Breast epithelium (tissue), 4 donors: ENCODE data around the gene HMGCL. TPM values are rescaled to one million over a fixed set of nuclear protein-coding genes. Genes with fewer than 3 reads are reported as not detected.
"Not testable (repeated sequence)": the region's sequence is repeated elsewhere in the genome, so short reads cannot be mapped to it uniquely, and the experiment has no call there.

Experiments used
- DNase-seq, 2 donors: peaks; one replicate each; pipeline ENCODE4 v3.0.0-alpha.2; 2019; ENCODE audit warnings: low spot score in 2 of 2
- H3K27ac ChIP-seq, 2 donors: fragments of 200-600 bp; sonication (generic) in 1 of 2; one replicate each; pipeline ENCODE4 v1.5.1; 2016 to 2019; ENCODE audit warnings: mild to moderate bottlenecking in 1 of 2
- H3K27me3 ChIP-seq, 2 donors: fragments of 200-600 bp; sonication (generic) in 1 of 2; one replicate each; pipeline versions ENCODE4 v1.5.1 to v1.6.0; 2017 to 2019; ENCODE audit warnings: control low read depth in 1 of 2, mild to moderate bottlenecking in 1 of 2
- H3K36me3 ChIP-seq: fragments of 200-600 bp; one replicate; pipeline ENCODE4 v1.5.1; 2019
- H3K4me1 ChIP-seq, 2 donors: fragments of 200-600 bp; sonication (generic); one replicate each; pipeline ENCODE4 v1.5.1; 2016 to 2019; ENCODE audit warnings: control low read depth in 1 of 2
- H3K4me3 ChIP-seq, 3 donors: fragments of 200-600 bp; sonication (generic); 1 replicate in 2 of 3; 2 replicates in 1 of 3; pipeline ENCODE4 v1.5.1; 2016 to 2019; ENCODE audit warnings: mild to moderate bottlenecking in 3 of 3, moderate library complexity in 2 of 3
- H3K9me3 ChIP-seq, 2 donors: fragments of 200-600 bp; sonication (generic) in 1 of 2; one replicate each; pipeline ENCODE4 v1.5.1; 2016 to 2019; ENCODE audit warnings: control low read depth in 1 of 2
- POLR2A ChIP-seq: fragments of 450-650 bp; IDR thresholded peaks from one replicate; pipeline ENCODE4 v1.6.1; 2016; ENCODE audit warnings: antibody characterized with exemption, mild to moderate bottlenecking, moderate library complexity
- POLR2AphosphoS5 ChIP-seq, 3 donors: sonication (generic); formaldehyde crosslinking; IDR thresholded peaks; one replicate each; pipeline ENCODE4 v1.6.1; 2017; ENCODE audit warnings: antibody characterized with exemption in 3 of 3
- intact Hi-C: fragments of 100-400 bp; cut with DNase I; formaldehyde crosslinking; loops from one replicate; pipeline ENCODE4 v1.15.1; 2023; ENCODE audit warnings: low total_unique reads
- total RNA-seq, 3 donors: library from RNA; depleted of rRNA; stranded (reverse); fragments of >200 nt; gene quantifications; one replicate each; pipeline ENCODE4 v1.1.0, GENCODE V29; 2016
- TF ChIP-seq, protein P1 (sequence below), 3 donors: fragments of 450-650 bp; IDR thresholded peaks; one replicate each; pipeline ENCODE4 v1.5.1; 2016 to 2017; ENCODE audit warnings: antibody characterized with exemption in 3 of 3, mild to moderate bottlenecking in 3 of 3, moderate library complexity in 3 of 3

Gene HMGCL
- total RNA-seq, 3 donors from 2014 or later = 31.7 to 42.4 (median 39.0) TPM

DNA sequence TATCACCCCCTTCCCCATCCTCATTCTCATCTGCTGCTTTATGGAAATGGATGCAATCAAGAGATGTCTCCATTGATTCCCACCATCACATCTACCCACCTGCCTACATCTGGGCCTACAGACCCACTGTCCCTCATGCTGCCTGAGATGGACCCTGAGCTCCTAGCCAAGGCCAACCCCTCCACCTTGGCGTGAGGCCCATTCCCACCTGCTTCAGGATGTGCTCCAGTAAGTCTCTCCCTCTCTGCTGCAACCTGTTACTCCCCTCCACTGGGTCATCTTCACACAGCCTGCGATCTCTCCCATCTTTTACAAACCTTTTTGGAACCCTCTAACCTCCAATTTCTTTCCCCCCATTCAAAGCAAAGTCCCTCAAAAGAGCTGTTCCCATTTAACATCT, 20.2 kb downstream of the HMGCL start:
- TF ChIP-seq POLR2AphosphoS5 (IDR thresholded peaks at IDR 0.05) (no peak), POLR2A (no peak)
- TF ChIP-seq, protein P1, sequence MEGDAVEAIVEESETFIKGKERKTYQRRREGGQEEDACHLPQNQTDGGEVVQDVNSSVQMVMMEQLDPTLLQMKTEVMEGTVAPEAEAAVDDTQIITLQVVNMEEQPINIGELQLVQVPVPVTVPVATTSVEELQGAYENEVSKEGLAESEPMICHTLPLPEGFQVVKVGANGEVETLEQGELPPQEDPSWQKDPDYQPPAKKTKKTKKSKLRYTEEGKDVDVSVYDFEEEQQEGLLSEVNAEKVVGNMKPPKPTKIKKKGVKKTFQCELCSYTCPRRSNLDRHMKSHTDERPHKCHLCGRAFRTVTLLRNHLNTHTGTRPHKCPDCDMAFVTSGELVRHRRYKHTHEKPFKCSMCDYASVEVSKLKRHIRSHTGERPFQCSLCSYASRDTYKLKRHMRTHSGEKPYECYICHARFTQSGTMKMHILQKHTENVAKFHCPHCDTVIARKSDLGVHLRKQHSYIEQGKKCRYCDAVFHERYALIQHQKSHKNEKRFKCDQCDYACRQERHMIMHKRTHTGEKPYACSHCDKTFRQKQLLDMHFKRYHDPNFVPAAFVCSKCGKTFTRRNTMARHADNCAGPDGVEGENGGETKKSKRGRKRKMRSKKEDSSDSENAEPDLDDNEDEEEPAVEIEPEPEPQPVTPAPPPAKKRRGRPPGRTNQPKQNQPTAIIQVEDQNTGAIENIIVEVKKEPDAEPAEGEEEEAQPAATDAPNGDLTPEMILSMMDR (IDR thresholded peaks at IDR 0.05) = no peak
- Histone ChIP-seq H3K27ac (no peak overlapping the region), H3K9me3 (no peaks in the 10 kb centered on the region), H3K36me3 (no peaks in the 10 kb centered on the region), H3K4me1 (no peaks in the 10 kb centered on the region), H3K27me3 (no peaks in the 10 kb centered on the region), H3K4me3 (no peak overlapping the region)
- no peak for DNase-seq
- intact Hi-C loops = no loop called here

DNA sequence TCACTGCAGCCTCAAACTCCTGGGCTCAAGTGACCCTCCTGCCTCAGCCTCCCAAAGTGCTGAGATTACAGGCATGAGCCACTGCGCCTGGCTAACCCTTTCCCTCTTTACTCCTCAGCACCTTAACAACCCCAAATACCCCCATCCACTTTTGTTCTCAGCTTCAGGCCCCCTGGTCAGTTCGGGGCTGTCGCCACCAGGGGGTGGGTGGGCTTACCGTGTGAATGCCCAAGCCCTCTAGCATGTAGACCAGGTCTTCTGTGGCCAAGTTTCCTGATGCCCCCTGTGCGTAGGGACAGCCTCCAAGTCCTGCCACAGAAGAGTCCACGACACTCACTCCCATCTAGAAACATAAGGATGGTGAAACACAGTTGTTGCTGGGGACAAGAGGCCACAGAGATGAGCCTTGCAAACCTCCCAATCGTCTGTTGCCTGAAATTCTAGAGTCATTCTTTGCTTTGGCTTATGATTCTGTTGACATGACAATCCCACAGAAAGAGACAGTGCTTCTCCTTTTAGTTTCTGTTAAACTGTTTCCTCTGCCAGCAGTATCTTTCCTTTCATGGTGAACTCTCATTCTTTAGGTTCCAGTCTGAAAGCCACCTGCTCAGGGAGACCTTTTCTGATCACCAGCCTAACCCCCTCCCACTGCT, 20.9 kb downstream of the HMGCL start:
- Histone ChIP-seq H3K36me3 (no peaks in the 10 kb centered on the region), H3K9me3 (no peaks in the 10 kb centered on the region), H3K4me1 (peaks cover 5 to 6% of the 10 kb centered on the region in 2 donors), H3K27me3 (no peaks in the 10 kb centered on the region), H3K27ac (no peak overlapping the region), H3K4me3 (no peak overlapping the region)
- no peak for DNase-seq
- TF ChIP-seq, protein P1 (IDR thresholded peaks at IDR 0.05) = no peak
- TF ChIP-seq POLR2A = no peak
- no peak for TF ChIP-seq POLR2AphosphoS5 (IDR thresholded peaks at IDR 0.05)
- intact Hi-C loops = no loop called here

GRCh38 chr1:23803674-23804073, 21.6 kb downstream of the HMGCL start:
- TF ChIP-seq POLR2A = no peak
- no peak for TF ChIP-seq POLR2AphosphoS5 (IDR thresholded peaks at IDR 0.05)
- TF ChIP-seq, protein P1 (IDR thresholded peaks at IDR 0.05) = no peak
- Histone ChIP-seq H3K9me3 (no peaks in the 10 kb centered on the region), H3K36me3 (no peaks in the 10 kb centered on the region), H3K27me3 (no peaks in the 10 kb centered on the region), H3K27ac (no peak overlapping the region), H3K4me1 (peaks cover 6% of the 10 kb centered on the region in 2 donors), H3K4me3 (no peak overlapping the region)
- intact Hi-C loops = no loop called here
- DNase-seq = no peak

DNA sequence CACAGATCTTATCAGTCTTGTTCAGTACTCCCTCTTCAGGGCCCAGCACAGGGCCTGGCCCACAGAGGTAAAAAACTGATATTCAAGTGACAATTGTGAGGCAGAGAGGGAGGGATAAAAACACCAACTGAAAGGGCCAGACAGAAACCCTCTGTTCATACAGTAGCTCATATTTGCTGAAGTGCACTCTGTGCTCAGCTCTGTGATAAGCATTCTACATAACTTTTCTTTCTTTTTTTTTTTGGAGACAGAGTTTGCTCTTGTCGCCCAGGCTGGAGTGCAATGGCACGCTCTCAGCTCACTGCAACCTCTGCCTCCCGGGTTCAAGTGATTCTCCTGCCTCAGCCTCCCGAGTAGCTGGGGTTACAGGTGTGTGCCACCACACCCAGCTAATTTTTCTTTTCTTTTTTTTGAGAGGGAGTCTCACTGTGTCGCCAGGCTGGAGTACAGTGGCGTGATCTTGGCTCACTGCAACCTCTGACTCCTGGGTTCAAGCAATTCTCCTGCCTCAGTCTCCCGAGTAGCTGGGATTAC, 22.4 kb downstream of the HMGCL start:
- H3K9me3 ChIP-seq, DNase-seq, H3K4me1 ChIP-seq, H3K27me3 ChIP-seq, H3K27ac ChIP-seq, H3K36me3 ChIP-seq, H3K4me3 ChIP-seq: not testable (repeated sequence)
- intact Hi-C loops = loop anchor here (1.0 kb wide), 1 partner anchor 25 kb away; the partner anchor contains the start of gene PITHD1

DNA sequence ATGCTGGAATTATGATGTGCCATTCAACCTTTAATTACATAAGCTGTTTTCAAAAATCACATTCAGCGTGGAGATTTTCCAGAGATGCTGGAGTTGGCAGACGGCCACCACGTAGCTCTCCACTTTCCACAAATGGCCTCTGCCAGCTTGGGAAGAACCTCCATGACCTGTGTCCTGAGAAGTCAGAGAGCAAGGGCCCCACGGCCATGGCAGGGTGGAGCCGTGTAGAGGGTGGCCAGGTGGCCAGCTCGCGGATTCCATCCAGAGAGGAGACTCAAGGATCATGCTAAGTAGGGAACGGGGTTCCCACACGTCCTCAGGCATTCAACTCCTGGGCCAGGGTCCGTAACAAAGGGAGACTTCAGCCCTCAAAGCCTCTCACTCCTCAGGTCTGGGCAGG, 23.4 kb downstream of the HMGCL start:
- intact Hi-C loops = loop anchor here (1.0 kb wide), 1 partner anchor 24 kb away; the partner anchor contains the start of gene PITHD1
- no peak for DNase-seq
- TF ChIP-seq POLR2AphosphoS5 (IDR thresholded peaks at IDR 0.05) (no peak), POLR2A (no peak)
- TF ChIP-seq, protein P1 (IDR thresholded peaks at IDR 0.05) = no peak
- H3K9me3 ChIP-seq = no peaks in the 10 kb centered on the region
- H3K36me3 ChIP-seq = no peaks in the 10 kb centered on the region
- H3K27me3 ChIP-seq = no peaks in the 10 kb centered on the region
- H3K4me3 ChIP-seq = no peak overlapping the region
- H3K27ac ChIP-seq = peak overlapping the region; percentile 92
- peaks cover 6% of the 10 kb centered on the region in 2 donors for H3K4me1 ChIP-seq
